DND-41 (cell line): ENCODE results near the gene AIFM1.

ENCODE experiments used
- CTCF ChIP-seq: IDR thresholded peaks from 2 replicates; pipeline ENCODE4 v1.5.1; 2012; ENCODE audit warnings: borderline replicate concordance, low read length, moderate library complexity, mild to moderate bottlenecking; ENCODE audit not compliant: poor library complexity, severe bottlenecking; ENCODE audit errors: extremely low read depth
- EZH2 ChIP-seq: IDR thresholded peaks from 3 replicates; pipeline ENCODE4 v1.6.1; 2012; ENCODE audit warnings: borderline replicate concordance, low read depth, mild to moderate bottlenecking, moderate library complexity, low read length, inconsistent platforms; ENCODE audit not compliant: severe bottlenecking

GRCh38 chrX:130110379-130111219 lies 55.0 kb downstream of the AIFM1 start, which contains the start of gene ELF4:
- TF ChIP-seq EZH2 (no peak), CTCF (no peak)
